Activated CD8-positive, alpha-beta T cell treated with anti-CD3 and anti-CD28 coated beads, Interleukin-2, amount 10 ng/mL, durations not matched to agents 7 days and 5 days (primary cell): ENCODE data around the gene GPD1L. TPM values are rescaled to one million over a fixed set of nuclear protein-coding genes. Genes with fewer than 3 reads are reported as not detected.
"Not testable (repeated sequence)": the region's sequence is repeated elsewhere in the genome, so short reads cannot be mapped to it uniquely, and the experiment has no call there.

ENCODE experiments used
- ATAC-seq: fragments of 150-1000 bp; cut with Tn5 transposase; one replicate; pipeline ENCODE4 v1.10.0; 2021; ENCODE audit warnings: moderate library complexity
- CTCF ChIA-PET: fragments of 350-600 bp; sonication (Branson Sonifier 250); formaldehyde crosslinking; loops from one replicate; lab custom pipeline; 2021; ENCODE audit warnings: antibody characterized with exemption; lab: Charles Lee
- POLR2A ChIA-PET: fragments of 350-600 bp; sonication (Branson Sonifier 250); formaldehyde crosslinking; loops from one replicate; lab custom pipeline; 2021; ENCODE audit warnings: antibody characterized with exemption; lab: Charles Lee
- DNase-seq: peaks from one replicate; pipeline ENCODE4 v3.0.0-alpha.2; 2020
- H3K27ac Mint-ChIP-seq: one replicate; pipeline ENCODE4 v1.8.0; 2021; ENCODE audit warnings: mild to moderate bottlenecking, mixed read lengths
- H3K27me3 Mint-ChIP-seq: one replicate; pipeline ENCODE4 v1.8.0; 2021; ENCODE audit warnings: low read depth, mixed read lengths
- H3K36me3 Mint-ChIP-seq: one replicate; pipeline ENCODE4 v1.8.0; 2021; ENCODE audit warnings: low read depth, mixed read lengths
- H3K4me1 Mint-ChIP-seq: one replicate; pipeline ENCODE4 v1.8.0; 2021; ENCODE audit warnings: low read depth, mixed read lengths
- H3K4me3 Mint-ChIP-seq: one replicate; pipeline ENCODE4 v1.8.0; 2021; ENCODE audit warnings: mild to moderate bottlenecking, mixed read lengths
- H3K9me3 Mint-ChIP-seq: one replicate; pipeline ENCODE4 v1.8.0; 2022; ENCODE audit warnings: mixed read lengths; ENCODE audit not compliant: insufficient read depth
- total RNA-seq, 2 experiments: library from RNA; stranded (reverse); gene quantifications; one replicate each; pipeline ENCODE4 v1.2.3, GENCODE V29; 2021

GPD1L gene
- total RNA-seq, 2 experiments from 2014 or later = 33.8 to 37.0 TPM

- peaks cover 19% of the 10 kb centered on the region for H3K27me3 Mint-ChIP-seq
- no peaks in the 10 kb centered on the region for H3K9me3 Mint-ChIP-seq
- H3K4me1 Mint-ChIP-seq = no peaks in the 10 kb centered on the region
- no peak for ATAC-seq
- DNase-seq = no peak
- ChIA-PET POLR2A (no interaction called here), CTCF (interaction anchor here (0.6 to 0.7 kb wide), 2 partner anchors 147 to 357 kb away, joined by 3 read pairs; no protein-coding TSS in a partner anchor)
- H3K27ac Mint-ChIP-seq = no peak overlapping the region
- H3K36me3 Mint-ChIP-seq = no peaks in the 10 kb centered on the region
- no peak overlapping the region for H3K4me3 Mint-ChIP-seq
Measured at GRCh38 chr3:32186876-32187275, 80.5 kb downstream of the GPD1L start.

- Mint-ChIP-seq H3K9me3 (no peaks in the 10 kb centered on the region), H3K27ac (no peak overlapping the region), H3K4me3 (no peak overlapping the region), H3K4me1 (no peaks in the 10 kb centered on the region), H3K36me3 (no peaks in the 10 kb centered on the region), H3K27me3 (peaks cover 12% of the 10 kb centered on the region)
- ChIA-PET CTCF (no interaction called here), POLR2A (no interaction called here)
- ATAC-seq (no peak), DNase-seq (no peak)
Measured at GRCh38 chr3:32189693-32190092, 83.3 kb downstream of the GPD1L start.

GRCh38 chr3:32190556-32190955, 84.1 kb downstream of the GPD1L start:
- H3K36me3 Mint-ChIP-seq, ATAC-seq, H3K4me1 Mint-ChIP-seq, H3K4me3 Mint-ChIP-seq, CTCF ChIA-PET, H3K9me3 Mint-ChIP-seq, H3K27ac Mint-ChIP-seq, DNase-seq, POLR2A ChIA-PET: not testable (repeated sequence)
- H3K27me3 Mint-ChIP-seq = peaks cover 14% of the 10 kb centered on the region

- Mint-ChIP-seq H3K36me3 (no peaks in the 10 kb centered on the region), H3K27me3 (peaks cover 18% of the 10 kb centered on the region), H3K4me3 (no peak overlapping the region), H3K27ac (no peak overlapping the region), H3K9me3 (no peaks in the 10 kb centered on the region), H3K4me1 (no peaks in the 10 kb centered on the region)
- DNase-seq = no peak
- CTCF ChIA-PET = interaction anchor here (1.0 kb wide), 1 partner anchor 16 kb away, joined by 3 read pairs; no protein-coding TSS in a partner anchor
- POLR2A ChIA-PET = interaction anchor here (0.7 kb wide), 1 partner anchor 354 kb away, joined by 6 read pairs; no protein-coding TSS in a partner anchor
- no peak for ATAC-seq
Measured at GRCh38 chr3:32193101-32193500, 86.7 kb downstream of the GPD1L start.

- Mint-ChIP-seq H3K9me3 (no peaks in the 10 kb centered on the region), H3K36me3 (no peaks in the 10 kb centered on the region), H3K27ac (no peak overlapping the region), H3K4me3 (no peak overlapping the region), H3K27me3 (peaks cover 19% of the 10 kb centered on the region), H3K4me1 (no peaks in the 10 kb centered on the region)
- DNase-seq = no peak
- ATAC-seq = no peak
- CTCF ChIA-PET = no interaction called here
- POLR2A ChIA-PET = no interaction called here
Measured at GRCh38 chr3:32194653-32195052, 88.2 kb downstream of the GPD1L start.

- Mint-ChIP-seq H3K9me3 (no peaks in the 10 kb centered on the region), H3K4me1 (no peaks in the 10 kb centered on the region), H3K27me3 (peaks cover 19% of the 10 kb centered on the region), H3K4me3 (no peak overlapping the region), H3K27ac (no peak overlapping the region), H3K36me3 (no peaks in the 10 kb centered on the region)
- ChIA-PET CTCF (no interaction called here), POLR2A (no interaction called here)
- DNase-seq (no peak), ATAC-seq (no peak)
Measured at GRCh38 chr3:32195995-32196540, 89.6 kb downstream of the GPD1L start.

GRCh38 chr3:32197991-32198390, 91.6 kb downstream of the GPD1L start:
- Mint-ChIP-seq H3K36me3 (no peaks in the 10 kb centered on the region), H3K27ac (no peak overlapping the region), H3K9me3 (no peaks in the 10 kb centered on the region), H3K27me3 (peaks cover 31% of the 10 kb centered on the region), H3K4me1 (no peaks in the 10 kb centered on the region), H3K4me3 (no peak overlapping the region)
- DNase-seq (no peak), ATAC-seq (no peak)
- POLR2A ChIA-PET = no interaction called here
- CTCF ChIA-PET = no interaction called here

- H3K9me3 Mint-ChIP-seq = no peaks in the 10 kb centered on the region
- ChIA-PET POLR2A (no interaction called here), CTCF (no interaction called here)
- ATAC-seq = no peak
- no peaks in the 10 kb centered on the region for H3K4me1 Mint-ChIP-seq
- H3K36me3 Mint-ChIP-seq = no peaks in the 10 kb centered on the region
- no peak overlapping the region for H3K27ac Mint-ChIP-seq
- no peak overlapping the region for H3K4me3 Mint-ChIP-seq
- no peak for DNase-seq
- peaks cover 33% of the 10 kb centered on the region for H3K27me3 Mint-ChIP-seq
Measured at GRCh38 chr3:32198714-32199113, 92.3 kb downstream of the GPD1L start.

GRCh38 chr3:32200490-32200889, 94.1 kb downstream of the GPD1L start:
- Mint-ChIP-seq H3K9me3 (no peaks in the 10 kb centered on the region), H3K27me3 (peaks cover 31% of the 10 kb centered on the region), H3K36me3 (no peaks in the 10 kb centered on the region), H3K4me3 (no peak overlapping the region), H3K4me1 (no peaks in the 10 kb centered on the region), H3K27ac (no peak overlapping the region)
- DNase-seq = no peak
- CTCF ChIA-PET = interaction anchor here (1.1 to 1.5 kb wide), 2 partner anchors 71 to 95 kb away, joined by 3 to 4 read pairs; no protein-coding TSS in a partner anchor
- POLR2A ChIA-PET = no interaction called here
- ATAC-seq = no peak

GRCh38 chr3:32200992-32201758, 94.8 kb downstream of the GPD1L start:
- Mint-ChIP-seq H3K4me3 (no peak overlapping the region), H3K36me3 (no peaks in the 10 kb centered on the region), H3K27me3 (peaks cover 34% of the 10 kb centered on the region), H3K9me3 (no peaks in the 10 kb centered on the region), H3K27ac (no peak overlapping the region), H3K4me1 (no peaks in the 10 kb centered on the region)
- ATAC-seq (no peak), DNase-seq (no peak)
- ChIA-PET CTCF (no interaction called here), POLR2A (no interaction called here)

GRCh38 chr3:32202496-32202895, 96.1 kb downstream of the GPD1L start:
- CTCF ChIA-PET = no interaction called here
- Mint-ChIP-seq H3K4me3 (no peak overlapping the region), H3K9me3 (no peaks in the 10 kb centered on the region), H3K27ac (no peak overlapping the region), H3K27me3 (peaks cover 29% of the 10 kb centered on the region), H3K4me1 (no peaks in the 10 kb centered on the region), H3K36me3 (no peaks in the 10 kb centered on the region)
- DNase-seq (no peak), ATAC-seq (no peak)
- POLR2A ChIA-PET = no interaction called here

GRCh38 chr3:32203854-32204253, 97.4 kb downstream of the GPD1L start:
- POLR2A ChIA-PET = no interaction called here
- Mint-ChIP-seq H3K27ac (no peak overlapping the region), H3K9me3 (no peaks in the 10 kb centered on the region), H3K36me3 (no peaks in the 10 kb centered on the region), H3K27me3 (peaks cover 26% of the 10 kb centered on the region), H3K4me1 (no peaks in the 10 kb centered on the region), H3K4me3 (no peak overlapping the region)
- CTCF ChIA-PET = no interaction called here
- ATAC-seq (no peak), DNase-seq (no peak)
